SK-N-SH (cell line): ENCODE data around the gene WDR7.

Experiments
- SMC3 ChIP-seq: IDR thresholded peaks from 2 replicates; pipeline ENCODE4 v1.6.1; 2012; ENCODE audit warnings: low read depth, low read length, improper control_type of control experiment
- TEAD4 ChIP-seq: IDR thresholded peaks from 2 replicates; pipeline ENCODE4 v1.4.0; 2012; ENCODE audit warnings: mild to moderate bottlenecking, borderline replicate concordance; ENCODE audit not compliant: insufficient read depth
- TF ChIP-seq, protein P1 (sequence below): fragments of 200-600 bp; sonication (generic); IDR thresholded peaks from 2 replicates; pipeline ENCODE4 v1.6.1; 2017; ENCODE audit warnings: antibody characterized with exemption, mild to moderate bottlenecking, moderate library complexity

DNA sequence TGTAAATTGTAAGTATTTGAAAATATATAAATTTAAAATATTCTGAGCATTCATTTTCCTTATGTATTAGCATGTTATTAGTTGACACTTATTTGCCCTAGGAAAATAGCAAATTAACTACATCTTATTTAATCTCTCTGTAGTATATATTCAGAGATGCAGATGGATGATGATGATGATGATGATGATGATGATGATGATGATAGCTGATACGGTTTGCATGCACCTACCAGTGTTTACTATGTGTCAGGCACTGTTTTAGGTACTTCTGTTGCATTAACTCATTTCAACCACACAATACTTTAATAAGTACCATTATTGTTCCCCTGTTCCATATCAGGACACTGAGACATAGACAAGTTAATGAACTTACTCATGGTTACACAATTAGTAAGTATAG is 304.3 kb downstream of the WDR7 start:
- TF ChIP-seq TEAD4: no peak
- TF ChIP-seq, protein P1, sequence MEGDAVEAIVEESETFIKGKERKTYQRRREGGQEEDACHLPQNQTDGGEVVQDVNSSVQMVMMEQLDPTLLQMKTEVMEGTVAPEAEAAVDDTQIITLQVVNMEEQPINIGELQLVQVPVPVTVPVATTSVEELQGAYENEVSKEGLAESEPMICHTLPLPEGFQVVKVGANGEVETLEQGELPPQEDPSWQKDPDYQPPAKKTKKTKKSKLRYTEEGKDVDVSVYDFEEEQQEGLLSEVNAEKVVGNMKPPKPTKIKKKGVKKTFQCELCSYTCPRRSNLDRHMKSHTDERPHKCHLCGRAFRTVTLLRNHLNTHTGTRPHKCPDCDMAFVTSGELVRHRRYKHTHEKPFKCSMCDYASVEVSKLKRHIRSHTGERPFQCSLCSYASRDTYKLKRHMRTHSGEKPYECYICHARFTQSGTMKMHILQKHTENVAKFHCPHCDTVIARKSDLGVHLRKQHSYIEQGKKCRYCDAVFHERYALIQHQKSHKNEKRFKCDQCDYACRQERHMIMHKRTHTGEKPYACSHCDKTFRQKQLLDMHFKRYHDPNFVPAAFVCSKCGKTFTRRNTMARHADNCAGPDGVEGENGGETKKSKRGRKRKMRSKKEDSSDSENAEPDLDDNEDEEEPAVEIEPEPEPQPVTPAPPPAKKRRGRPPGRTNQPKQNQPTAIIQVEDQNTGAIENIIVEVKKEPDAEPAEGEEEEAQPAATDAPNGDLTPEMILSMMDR: no peak
- TF ChIP-seq SMC3: no peak
